ENCODE measurements around the gene OSGIN1.

DNA sequence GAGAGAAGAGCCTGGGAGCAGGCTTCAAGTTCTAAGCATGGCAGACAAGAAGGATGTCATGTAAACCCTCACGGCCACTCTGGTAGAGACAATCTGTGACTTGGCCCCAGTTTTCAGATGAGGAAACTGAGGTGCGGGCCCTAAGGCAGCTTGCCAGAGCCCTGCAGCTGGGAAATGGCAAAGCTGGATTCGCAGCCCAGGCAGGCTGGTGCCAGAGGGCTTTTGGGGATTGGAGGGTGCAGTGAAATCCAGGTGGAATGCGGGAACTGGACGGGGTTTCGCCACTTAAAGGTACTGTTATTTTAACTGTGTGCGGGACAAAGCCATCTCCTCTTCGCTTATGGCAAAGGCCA, 477 bp upstream of the OSGIN1 start:
- TF ChIP-seq, protein P1, sequence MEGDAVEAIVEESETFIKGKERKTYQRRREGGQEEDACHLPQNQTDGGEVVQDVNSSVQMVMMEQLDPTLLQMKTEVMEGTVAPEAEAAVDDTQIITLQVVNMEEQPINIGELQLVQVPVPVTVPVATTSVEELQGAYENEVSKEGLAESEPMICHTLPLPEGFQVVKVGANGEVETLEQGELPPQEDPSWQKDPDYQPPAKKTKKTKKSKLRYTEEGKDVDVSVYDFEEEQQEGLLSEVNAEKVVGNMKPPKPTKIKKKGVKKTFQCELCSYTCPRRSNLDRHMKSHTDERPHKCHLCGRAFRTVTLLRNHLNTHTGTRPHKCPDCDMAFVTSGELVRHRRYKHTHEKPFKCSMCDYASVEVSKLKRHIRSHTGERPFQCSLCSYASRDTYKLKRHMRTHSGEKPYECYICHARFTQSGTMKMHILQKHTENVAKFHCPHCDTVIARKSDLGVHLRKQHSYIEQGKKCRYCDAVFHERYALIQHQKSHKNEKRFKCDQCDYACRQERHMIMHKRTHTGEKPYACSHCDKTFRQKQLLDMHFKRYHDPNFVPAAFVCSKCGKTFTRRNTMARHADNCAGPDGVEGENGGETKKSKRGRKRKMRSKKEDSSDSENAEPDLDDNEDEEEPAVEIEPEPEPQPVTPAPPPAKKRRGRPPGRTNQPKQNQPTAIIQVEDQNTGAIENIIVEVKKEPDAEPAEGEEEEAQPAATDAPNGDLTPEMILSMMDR (IDR thresholded peaks at IDR 0.05): no peak
- TF ChIP-seq POLR2AphosphoS5 (IDR thresholded peaks at IDR 0.05) (no peak), POLR2A (IDR thresholded peaks at IDR 0.05) (no peak)

All from prostate gland (tissue), 2 donors.